ENCODE results near the gene PRPF6. TPM values are rescaled to one million over a fixed set of nuclear protein-coding genes. Genes with fewer than 3 reads are reported as not detected.

Gene PRPF6
- total and polyA plus RNA-seq, 2 of the 13 experiments (the other 11 are each of a cell fraction or from before 2014, with no cell fraction given), result 63.7 to 101 TPM

DNA sequence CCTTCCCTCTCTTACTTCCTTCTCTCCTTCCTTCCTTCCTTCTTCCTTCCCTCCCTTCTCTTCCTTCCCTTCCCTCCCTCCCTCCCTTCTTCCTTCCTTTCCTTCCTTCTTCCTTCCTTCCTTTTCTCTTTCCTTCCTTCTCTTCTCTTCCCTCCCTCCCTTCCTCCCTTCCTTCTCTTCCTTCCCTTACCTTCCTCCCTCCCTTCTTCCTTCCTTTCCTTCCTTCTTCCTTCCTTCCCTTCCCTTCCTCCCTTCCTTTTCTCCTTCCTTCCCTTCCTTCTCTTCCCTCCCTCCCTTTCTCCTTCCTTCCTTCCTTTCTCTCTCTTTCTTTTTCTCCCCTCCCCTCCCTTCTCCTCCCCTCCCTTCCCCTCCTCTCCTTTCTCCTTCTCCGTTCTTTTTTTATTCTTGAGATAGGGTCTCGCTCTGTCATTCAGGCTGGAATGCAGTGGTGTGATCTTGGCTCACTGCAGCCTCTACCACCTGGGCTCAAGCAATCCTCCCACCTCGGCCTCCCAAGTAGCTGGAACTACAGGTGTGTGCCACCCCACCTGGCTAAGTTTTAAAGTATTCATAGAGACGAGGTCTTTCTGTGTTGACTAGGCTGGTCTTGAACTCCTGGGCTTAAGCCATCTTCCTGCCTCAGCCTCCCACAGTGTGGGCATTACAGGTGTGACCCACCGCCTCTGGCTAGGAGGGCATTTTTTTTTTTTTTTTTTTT, 10.1 kb upstream of the PRPF6 start:
- in situ Hi-C loops (cut with HindIII; ENCODE audit: extremely low pct_ligation_motif_present, low pct_unique_long_range_greater_than_20kb) (no loop called here), intact Hi-C loops (cut with micrococcal nuclease; ENCODE audit: unreplicated experiment) (loop anchor here (1.0 to 5.0 kb wide), 2 partner anchors 14 to 434 kb away; partner anchors contain the start of gene PTK6)
- no peak overlapping the region for H2AFZ ChIP-seq (ENCODE audit: low read length)
- CTCF ChIA-PET (ENCODE audit: low intra/inter-chr PET ratio, low total read pairs), result no interaction called here
- ATAC-seq (no peak), DNase-seq (ENCODE audit: low spot score) (no peak), FAIRE-seq (no peak)
- peak overlapping the region; percentile 79; the same call in 1 of the 2 replicates for H3K9ac ChIP-seq (ENCODE audit: insufficient read depth, low read depth, low read length)
- peaks cover 48% of the 10 kb centered on the region for H3K4me1 ChIP-seq (ENCODE audit: insufficient read depth, low read length)
- H3K9me3 ChIP-seq (ENCODE audit: low read length), result no peaks in the 10 kb centered on the region
- H3K79me2 ChIP-seq (ENCODE audit: insufficient read depth, low read length), result peaks cover 13% of the 10 kb centered on the region
- H4K20me1 ChIP-seq (ENCODE audit: insufficient read depth, low read length), result no peaks in the 10 kb centered on the region
- H3K36me3 ChIP-seq (replicated peaks in 1 of 2; ENCODE audit: control insufficient read depth in 1 of 2, insufficient read depth in 2 of 2, low read length in 2 of 2), result peaks cover 13 to 20% of the 10 kb centered on the region in 2 experiments
- H3K4me2 ChIP-seq (ENCODE audit: low read depth, low read length), result peak overlapping the region; percentile 98
- no TSS peak for BruUV-seq (replicated peaks)
- WGBS (ENCODE audit: low lambda C conversion rate), result 85% methylated on average over 5 of the region's 5 CpGs
- no peaks in the 10 kb centered on the region for H3K27me3 ChIP-seq (ENCODE audit: control insufficient read depth in 1 of 2, insufficient read depth in 2 of 2, low read length in 2 of 2)
- H3K4me3 ChIP-seq (replicated peaks in 1 of 3; ENCODE audit: insufficient read depth in 1 of 3, low read depth in 2 of 3, low read length in 3 of 3), result peak overlapping the region in 1 of 3 experiments; percentile 90; a peak in 3 of 6 replicates
- H3K27ac ChIP-seq (ENCODE audit: extremely low read length, insufficient read depth, low read length), result no peak overlapping the region
- POLR2A ChIA-PET, result interaction anchor here (0.7 to 3.6 kb wide), 3 partner anchors 9 to 20 kb away, joined by 4 to 36 read pairs (median 10); partner anchors contain the start of genes PRPF6 and UCKL1
- TF ChIP-seq ZNF282 (IDR thresholded peaks at IDR 0.05; ENCODE audit: partially characterized antibody), result peak; percentile 80
- peak; percentile 17; the same call in 1 of the 2 replicates for TF ChIP-seq SOX6 (IDR thresholded peaks at IDR 0.05)
- TF ChIP-seq SOX6 (CRISPR knock-in tag; IDR thresholded peaks at IDR 0.05), result no peak; the same call in 1 of the 2 replicates
- peak; percentile 65 for TF ChIP-seq ZNF460 (CRISPR knock-in tag; IDR thresholded peaks at IDR 0.05; ENCODE audit: borderline replicate concordance)
- TF ChIP-seq PHF21A (CRISPR knock-in tag; IDR thresholded peaks at IDR 0.05), result no peak
- TF ChIP-seq, protein P1, sequence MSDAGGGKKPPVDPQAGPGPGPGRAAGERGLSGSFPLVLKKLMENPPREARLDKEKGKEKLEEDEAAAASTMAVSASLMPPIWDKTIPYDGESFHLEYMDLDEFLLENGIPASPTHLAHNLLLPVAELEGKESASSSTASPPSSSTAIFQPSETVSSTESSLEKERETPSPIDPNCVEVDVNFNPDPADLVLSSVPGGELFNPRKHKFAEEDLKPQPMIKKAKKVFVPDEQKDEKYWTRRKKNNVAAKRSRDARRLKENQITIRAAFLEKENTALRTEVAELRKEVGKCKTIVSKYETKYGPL (CRISPR knock-in tag; IDR thresholded peaks at IDR 0.05), result no peak
- 0 out of 2 replicates have a peak, but pooled peaks have one; percentile 50 for TF ChIP-seq FOXP1 (IDR thresholded peaks at IDR 0.05)
- no peak for TF ChIP-seq FOXP1 (CRISPR knock-in tag; IDR thresholded peaks at IDR 0.05)
- TF ChIP-seq KLF13 (CRISPR knock-in tag; IDR thresholded peaks at IDR 0.05), result no peak
- TF ChIP-seq, protein P2, sequence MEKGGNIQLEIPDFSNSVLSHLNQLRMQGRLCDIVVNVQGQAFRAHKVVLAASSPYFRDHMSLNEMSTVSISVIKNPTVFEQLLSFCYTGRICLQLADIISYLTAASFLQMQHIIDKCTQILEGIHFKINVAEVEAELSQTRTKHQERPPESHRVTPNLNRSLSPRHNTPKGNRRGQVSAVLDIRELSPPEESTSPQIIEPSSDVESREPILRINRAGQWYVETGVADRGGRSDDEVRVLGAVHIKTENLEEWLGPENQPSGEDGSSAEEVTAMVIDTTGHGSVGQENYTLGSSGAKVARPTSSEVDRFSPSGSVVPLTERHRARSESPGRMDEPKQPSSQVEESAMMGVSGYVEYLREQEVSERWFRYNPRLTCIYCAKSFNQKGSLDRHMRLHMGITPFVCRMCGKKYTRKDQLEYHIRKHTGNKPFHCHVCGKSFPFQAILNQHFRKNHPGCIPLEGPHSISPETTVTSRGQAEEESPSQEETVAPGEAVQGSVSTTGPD (CRISPR knock-in tag; IDR thresholded peaks at IDR 0.05), result no peak
- no peak for TF ChIP-seq HIVEP1 (CRISPR knock-in tag; IDR thresholded peaks at IDR 0.05)
- TF ChIP-seq, protein P3, sequence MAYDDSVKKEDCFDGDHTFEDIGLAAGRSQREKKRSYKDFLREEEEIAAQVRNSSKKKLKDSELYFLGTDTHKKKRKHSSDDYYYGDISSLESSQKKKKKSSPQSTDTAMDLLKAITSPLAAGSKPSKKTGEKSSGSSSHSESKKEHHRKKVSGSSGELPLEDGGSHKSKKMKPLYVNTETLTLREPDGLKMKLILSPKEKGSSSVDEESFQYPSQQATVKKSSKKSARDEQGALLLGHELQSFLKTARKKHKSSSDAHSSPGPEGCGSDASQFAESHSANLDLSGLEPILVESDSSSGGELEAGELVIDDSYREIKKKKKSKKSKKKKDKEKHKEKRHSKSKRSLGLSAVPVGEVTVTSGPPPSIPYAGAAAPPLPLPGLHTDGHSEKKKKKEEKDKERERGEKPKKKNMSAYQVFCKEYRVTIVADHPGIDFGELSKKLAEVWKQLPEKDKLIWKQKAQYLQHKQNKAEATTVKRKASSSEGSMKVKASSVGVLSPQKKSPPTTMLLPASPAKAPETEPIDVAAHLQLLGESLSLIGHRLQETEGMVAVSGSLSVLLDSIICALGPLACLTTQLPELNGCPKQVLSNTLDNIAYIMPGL (CRISPR knock-in tag; IDR thresholded peaks at IDR 0.05; ENCODE audit: borderline replicate concordance in 1 of 2, low read depth in 1 of 2), result 0 out of 4 replicates have a peak, but pooled peaks of 1 of the 2 experiments have one; percentile 14
- TF ChIP-seq PCBP2 (optimal IDR thresholded peaks at IDR 0.05; ENCODE audit: low read depth, low read length, poor library complexity, severe bottlenecking), result peak; percentile 99
- TF ChIP-seq, protein P4, sequence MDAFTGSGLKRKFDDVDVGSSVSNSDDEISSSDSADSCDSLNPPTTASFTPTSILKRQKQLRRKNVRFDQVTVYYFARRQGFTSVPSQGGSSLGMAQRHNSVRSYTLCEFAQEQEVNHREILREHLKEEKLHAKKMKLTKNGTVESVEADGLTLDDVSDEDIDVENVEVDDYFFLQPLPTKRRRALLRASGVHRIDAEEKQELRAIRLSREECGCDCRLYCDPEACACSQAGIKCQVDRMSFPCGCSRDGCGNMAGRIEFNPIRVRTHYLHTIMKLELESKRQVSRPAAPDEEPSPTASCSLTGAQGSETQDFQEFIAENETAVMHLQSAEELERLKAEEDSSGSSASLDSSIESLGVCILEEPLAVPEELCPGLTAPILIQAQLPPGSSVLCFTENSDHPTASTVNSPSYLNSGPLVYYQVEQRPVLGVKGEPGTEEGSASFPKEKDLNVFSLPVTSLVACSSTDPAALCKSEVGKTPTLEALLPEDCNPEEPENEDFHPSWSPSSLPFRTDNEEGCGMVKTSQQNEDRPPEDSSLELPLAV (CRISPR knock-in tag; conservative IDR thresholded peaks at IDR 0.05; ENCODE audit: low read depth), result no peak
- no peak for TF ChIP-seq ONECUT2 (CRISPR knock-in tag; IDR thresholded peaks at IDR 0.05)
- TF ChIP-seq, protein P5, sequence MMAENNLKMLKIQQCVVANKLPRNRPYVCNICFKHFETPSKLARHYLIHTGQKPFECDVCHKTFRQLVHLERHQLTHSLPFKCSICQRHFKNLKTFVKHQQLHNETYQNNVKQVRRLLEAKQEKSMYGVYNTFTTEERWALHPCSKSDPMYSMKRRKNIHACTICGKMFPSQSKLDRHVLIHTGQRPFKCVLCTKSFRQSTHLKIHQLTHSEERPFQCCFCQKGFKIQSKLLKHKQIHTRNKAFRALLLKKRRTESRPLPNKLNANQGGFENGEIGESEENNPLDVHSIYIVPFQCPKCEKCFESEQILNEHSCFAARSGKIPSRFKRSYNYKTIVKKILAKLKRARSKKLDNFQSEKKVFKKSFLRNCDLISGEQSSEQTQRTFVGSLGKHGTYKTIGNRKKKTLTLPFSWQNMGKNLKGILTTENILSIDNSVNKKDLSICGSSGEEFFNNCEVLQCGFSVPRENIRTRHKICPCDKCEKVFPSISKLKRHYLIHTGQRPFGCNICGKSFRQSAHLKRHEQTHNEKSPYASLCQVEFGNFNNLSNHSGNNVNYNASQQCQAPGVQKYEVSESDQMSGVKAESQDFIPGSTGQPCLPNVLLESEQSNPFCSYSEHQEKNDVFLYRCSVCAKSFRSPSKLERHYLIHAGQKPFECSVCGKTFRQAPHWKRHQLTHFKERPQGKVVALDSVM (CRISPR knock-in tag; IDR thresholded peaks at IDR 0.05), result peak; percentile 74; the same call in 1 of the 2 replicates

Measured in HepG2 (cell line).